Esophagus muscularis mucosa (tissue), 4 donors: ENCODE data around the gene DENND6A.
A peak's percentile ranks its signal among the peaks of the same experiment; 100 is the strongest.

Experiments used
- CTCF ChIP-seq, 3 experiments: fragments of 200-600 bp in 2 of 3; fragments of 450-650 bp in 1 of 3; sonication (generic) in 2 of 3; IDR thresholded peaks; one replicate each; pipeline ENCODE4 v1.5.1; 2017 to 2019; ENCODE audit warnings: antibody characterized with exemption in 3 of 3, mild to moderate bottlenecking in 2 of 3, moderate library complexity in 1 of 3
- EP300 ChIP-seq: sonication (generic); formaldehyde crosslinking; IDR thresholded peaks from one replicate; pipeline ENCODE4 v1.6.1; 2017; ENCODE audit warnings: antibody characterized with exemption
- POLR2A ChIP-seq: fragments of 450-650 bp; IDR thresholded peaks from one replicate; pipeline ENCODE4 v1.6.1; 2017; ENCODE audit warnings: antibody characterized with exemption, moderate library complexity, mild to moderate bottlenecking, low read depth

GRCh38 chr3:57597127-57597923, 95.6 kb downstream of the DENND6A start, which contains the start of gene ARF4:
- TF ChIP-seq CTCF (IDR thresholded peaks at IDR 0.05), result peak in 2 of 3 experiments; percentile 18 to 37
- no peak for TF ChIP-seq EP300
- TF ChIP-seq POLR2A, result peak; percentile 98
